ENCODE results near the gene FHAD1.
"Not testable (repeated sequence)": the region's sequence is repeated elsewhere in the genome, so short reads cannot be mapped to it uniquely, and the experiment has no call there.

FHAD1 gene

GRCh38 chr1:15305468-15305770, 58.4 kb downstream of the FHAD1 start:
- no peak for DNase-seq

- not testable (repeated sequence) for DNase-seq
Measured at GRCh38 chr1:15306352-15306751, 59.3 kb downstream of the FHAD1 start.

- no peak for DNase-seq
Measured at GRCh38 chr1:15308135-15308534, 61.1 kb downstream of the FHAD1 start.

- no peak for DNase-seq
Measured at GRCh38 chr1:15308621-15309027, 61.6 kb downstream of the FHAD1 start.

- no peak for DNase-seq
Measured at GRCh38 chr1:15309687-15310086, 62.7 kb downstream of the FHAD1 start.

- DNase-seq, result no peak
Measured at GRCh38 chr1:15310544-15310943, 63.5 kb downstream of the FHAD1 start.

- DNase-seq, result no peak
Measured at GRCh38 chr1:15311122-15311822, 64.2 kb downstream of the FHAD1 start.

GRCh38 chr1:15311880-15312279, 64.9 kb downstream of the FHAD1 start:
- no peak for DNase-seq

GRCh38 chr1:15312626-15313411, 65.8 kb downstream of the FHAD1 start:
- DNase-seq, result no peak

- DNase-seq, result no peak
Measured at GRCh38 chr1:15314328-15315281, 67.6 kb downstream of the FHAD1 start.

GRCh38 chr1:15315815-15316214, 68.8 kb downstream of the FHAD1 start:
- no peak for DNase-seq

- no peak for DNase-seq
Measured at GRCh38 chr1:15316510-15316909, 69.5 kb downstream of the FHAD1 start.

- no peak for DNase-seq
Measured at GRCh38 chr1:15320267-15320666, 73.2 kb downstream of the FHAD1 start.

- no peak for DNase-seq
Measured at GRCh38 chr1:15321601-15322000, 74.6 kb downstream of the FHAD1 start.

- DNase-seq, result no peak
Measured at GRCh38 chr1:15322648-15323350, 75.8 kb downstream of the FHAD1 start.

- DNase-seq, result peak in 12 of 14 donors; percentile 11 to 66 (median 37)
Measured at GRCh38 chr1:15323351-15323988, 76.4 kb downstream of the FHAD1 start.

- no peak for DNase-seq
Measured at GRCh38 chr1:15323989-15324868, 77.2 kb downstream of the FHAD1 start.

GRCh38 chr1:15324869-15325335, 77.9 kb downstream of the FHAD1 start:
- DNase-seq, result no peak

GRCh38 chr1:15325375-15326085, 78.5 kb downstream of the FHAD1 start:
- DNase-seq, result no peak
